Activated naive CD8-positive, alpha-beta T cell treated with anti-CD3 and anti-CD28 coated beads, Interleukin-2, amount 50 U/mL, for 24 hours (primary cell): ENCODE data around the gene RANBP2.
A peak's percentile ranks its signal among the peaks of the same experiment; 100 is the strongest.
"Not testable (repeated sequence)": the region's sequence is repeated elsewhere in the genome, so short reads cannot be mapped to it uniquely, and the experiment has no call there.

ENCODE experiments used
- ATAC-seq: fragments of 150-1000 bp; cut with Tn5 transposase; one replicate; pipeline ENCODE4 v1.10.0; 2021
- DNase-seq: peaks from one replicate; pipeline ENCODE4 v3.0.0; 2021
- H3K27ac Mint-ChIP-seq: one replicate; pipeline ENCODE4 v1.8.0; 2021; ENCODE audit warnings: mild to moderate bottlenecking, mixed read lengths
- H3K27me3 Mint-ChIP-seq: one replicate; pipeline ENCODE4 v1.8.0; 2021; ENCODE audit warnings: mixed read lengths
- H3K36me3 Mint-ChIP-seq: one replicate; pipeline ENCODE4 v1.8.0; 2021; ENCODE audit warnings: low read depth, mixed read lengths
- H3K4me1 Mint-ChIP-seq: one replicate; pipeline ENCODE4 v1.8.0; 2021; ENCODE audit warnings: mixed read lengths
- H3K4me3 Mint-ChIP-seq: one replicate; pipeline ENCODE4 v1.8.0; 2021; ENCODE audit warnings: mild to moderate bottlenecking, moderate library complexity, mixed read lengths
- H3K9me3 Mint-ChIP-seq: one replicate; pipeline ENCODE4 v1.8.0; 2021; ENCODE audit warnings: mixed read lengths

RANBP2 gene

DNA sequence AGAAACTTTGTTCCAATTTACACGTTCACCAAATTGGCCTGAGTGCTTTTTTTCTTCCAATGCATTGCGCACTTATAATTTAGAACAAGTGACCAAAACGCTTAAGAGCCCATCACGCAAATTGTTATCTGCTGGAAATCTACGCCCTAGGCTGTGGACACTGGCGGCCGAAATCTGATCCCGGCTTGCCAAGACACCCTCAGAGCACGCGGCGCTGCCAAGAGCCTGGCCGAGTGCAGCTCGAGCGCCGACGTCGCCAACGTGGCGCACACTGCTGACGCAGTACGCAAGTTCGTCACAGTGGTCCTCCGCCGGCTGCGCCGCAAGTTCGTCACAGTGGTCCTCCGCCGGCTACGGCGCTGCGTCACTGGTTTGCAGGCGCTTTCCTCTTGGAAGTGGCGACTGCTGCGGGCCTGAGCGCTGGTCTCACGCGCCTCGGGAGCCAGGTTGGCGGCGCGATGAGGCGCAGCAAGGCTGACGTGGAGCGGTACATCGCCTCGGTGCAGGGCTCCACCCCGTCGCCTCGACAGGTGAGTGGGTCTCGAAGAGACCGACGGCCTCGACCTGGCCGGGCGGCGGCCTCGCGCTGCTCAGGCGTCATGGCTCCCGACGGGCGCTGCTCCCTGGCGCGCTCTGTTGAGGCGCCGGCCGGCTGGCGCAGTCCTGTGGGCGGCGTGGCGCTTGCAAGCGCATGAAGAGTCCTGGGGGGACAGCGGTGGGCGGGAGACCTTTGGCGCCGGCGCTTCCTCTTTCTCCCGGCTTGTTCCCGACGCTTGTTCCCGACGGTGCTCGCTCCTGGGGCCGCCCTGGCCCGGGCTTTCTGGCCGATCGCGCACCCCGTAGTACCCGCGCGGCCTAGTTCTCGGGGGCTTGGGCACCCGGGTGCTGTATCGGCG lies at the start of gene RANBP2:
Gene RANBP2 (plus strand): TSS at position 334 of the 896 bp plus-strand sequence. CDS start 125 bp downstream, at position 459.
- peak within 1 kb of the TSS; percentile 97 for H3K4me3 Mint-ChIP-seq
- H3K9me3 Mint-ChIP-seq: no peaks in the 10 kb centered on the region
- ATAC-seq (peak; percentile 99), DNase-seq (peak; percentile 96)
- peaks cover 8% of the 10 kb centered on the region for H3K36me3 Mint-ChIP-seq
- no peaks in the 10 kb centered on the region for H3K27me3 Mint-ChIP-seq
- H3K27ac Mint-ChIP-seq: peak within 1 kb of the TSS; percentile 100
- H3K4me1 Mint-ChIP-seq: peaks cover 30% of the 10 kb centered on the region

DNA sequence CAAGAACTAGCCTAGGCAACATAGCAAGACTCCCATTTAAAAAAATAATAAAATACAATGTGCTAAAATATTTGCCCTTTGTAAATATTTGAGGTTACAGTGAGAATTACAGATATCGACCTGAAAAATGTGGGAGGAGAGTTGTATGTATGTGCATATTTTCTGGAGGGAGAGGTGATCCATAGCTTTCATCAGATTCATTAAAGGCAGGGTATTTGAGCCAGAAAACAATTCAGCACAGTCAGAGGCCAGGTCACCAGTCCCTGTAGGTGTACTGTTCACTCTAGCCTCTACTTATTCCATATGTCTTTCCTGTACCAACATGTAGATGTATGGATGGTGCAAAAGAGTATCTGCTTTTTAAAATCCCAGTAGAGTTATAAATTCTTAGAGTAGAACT lies 49.0 kb upstream of the RANBP2 start:
- H3K36me3 Mint-ChIP-seq, ATAC-seq, H3K27ac Mint-ChIP-seq: not testable (repeated sequence)

DNA sequence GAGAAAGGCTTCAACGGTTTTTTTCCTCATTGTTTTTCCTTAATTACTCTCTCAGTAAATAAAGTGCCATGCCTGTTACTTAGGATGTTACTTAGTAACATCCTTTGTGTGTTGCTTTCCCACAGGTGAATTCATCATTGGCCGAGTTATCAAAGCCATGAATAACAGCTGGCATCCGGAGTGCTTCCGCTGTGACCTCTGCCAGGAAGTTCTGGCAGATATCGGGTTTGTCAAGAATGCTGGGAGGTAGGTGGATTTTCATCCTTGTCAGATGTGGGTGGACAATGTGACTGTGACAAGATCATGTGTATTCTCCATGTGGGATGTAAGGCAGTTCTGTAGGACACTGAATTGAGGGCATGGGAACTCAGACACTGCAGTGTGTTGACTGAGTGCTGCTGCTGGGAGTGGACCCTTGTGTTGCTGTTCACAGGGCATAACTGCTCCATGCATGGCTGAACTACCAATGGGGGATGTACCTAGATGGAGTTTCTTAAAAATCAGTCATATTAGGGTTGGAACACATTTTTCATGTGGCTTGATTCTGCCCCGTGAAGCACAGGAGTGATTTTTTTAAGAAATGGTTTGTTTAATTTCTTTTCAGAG lies 47.0 kb upstream of the RANBP2 start:
- DNase-seq, H3K4me3 Mint-ChIP-seq, ATAC-seq, H3K36me3 Mint-ChIP-seq, H3K4me1 Mint-ChIP-seq, H3K27ac Mint-ChIP-seq, H3K27me3 Mint-ChIP-seq, H3K9me3 Mint-ChIP-seq: not testable (repeated sequence)

More for the DNA sequence above, 49.0 kb upstream of the RANBP2 start:
- H3K9me3 Mint-ChIP-seq, H3K4me1 Mint-ChIP-seq, H3K4me3 Mint-ChIP-seq, H3K27me3 Mint-ChIP-seq, DNase-seq: not testable (repeated sequence)

DNA sequence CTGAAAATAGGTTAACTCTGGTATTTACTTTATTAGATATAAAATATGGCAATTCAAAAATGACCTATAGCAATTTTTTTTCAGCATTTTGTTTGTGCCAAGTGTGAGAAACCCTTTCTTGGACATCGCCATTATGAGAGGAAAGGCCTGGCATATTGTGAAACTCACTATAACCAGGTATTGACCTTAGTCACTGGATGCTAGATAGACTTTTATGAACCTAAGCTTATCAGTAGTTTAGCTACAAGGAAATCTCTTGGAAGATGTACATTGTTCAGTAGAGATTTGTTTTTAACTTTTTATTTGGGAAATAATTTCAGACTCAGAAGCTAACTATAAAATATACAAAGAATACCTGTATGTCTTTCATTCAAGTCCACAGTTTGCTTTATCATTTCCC lies 42.8 kb upstream of the RANBP2 start:
- H3K9me3 Mint-ChIP-seq, H3K27ac Mint-ChIP-seq, H3K4me1 Mint-ChIP-seq, H3K27me3 Mint-ChIP-seq, H3K4me3 Mint-ChIP-seq, DNase-seq, ATAC-seq: not testable (repeated sequence)
- peaks cover 10% of the 10 kb centered on the region for H3K36me3 Mint-ChIP-seq

DNA sequence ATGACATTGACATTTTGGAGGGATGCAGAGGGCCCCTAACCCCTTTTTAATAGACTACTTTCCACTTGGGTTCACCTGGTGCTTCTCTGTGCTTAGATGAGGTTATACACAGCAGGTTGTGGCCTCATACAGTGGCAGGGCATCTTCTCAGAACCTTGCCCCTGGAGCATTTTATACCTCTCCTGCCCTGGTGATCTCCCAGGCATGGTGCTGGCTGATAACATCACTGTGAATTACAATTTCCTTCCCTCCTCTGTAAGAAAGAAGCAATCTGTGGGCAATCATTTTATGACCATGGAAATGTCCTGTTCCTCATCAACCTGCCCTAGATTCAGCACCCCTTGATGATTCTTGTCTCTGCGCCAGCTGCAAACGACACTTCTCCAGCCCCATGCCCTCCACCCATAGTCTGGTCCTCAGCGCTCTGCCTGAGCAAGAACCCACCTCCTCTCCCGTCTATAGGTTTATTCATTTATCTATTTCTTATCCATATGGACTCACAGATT lies 42.0 kb upstream of the RANBP2 start:
- H3K36me3 Mint-ChIP-seq: peaks cover 10% of the 10 kb centered on the region
- not testable (repeated sequence) for H3K4me3 Mint-ChIP-seq, H3K4me1 Mint-ChIP-seq, ATAC-seq, H3K9me3 Mint-ChIP-seq, H3K27me3 Mint-ChIP-seq, H3K27ac Mint-ChIP-seq, DNase-seq

DNA sequence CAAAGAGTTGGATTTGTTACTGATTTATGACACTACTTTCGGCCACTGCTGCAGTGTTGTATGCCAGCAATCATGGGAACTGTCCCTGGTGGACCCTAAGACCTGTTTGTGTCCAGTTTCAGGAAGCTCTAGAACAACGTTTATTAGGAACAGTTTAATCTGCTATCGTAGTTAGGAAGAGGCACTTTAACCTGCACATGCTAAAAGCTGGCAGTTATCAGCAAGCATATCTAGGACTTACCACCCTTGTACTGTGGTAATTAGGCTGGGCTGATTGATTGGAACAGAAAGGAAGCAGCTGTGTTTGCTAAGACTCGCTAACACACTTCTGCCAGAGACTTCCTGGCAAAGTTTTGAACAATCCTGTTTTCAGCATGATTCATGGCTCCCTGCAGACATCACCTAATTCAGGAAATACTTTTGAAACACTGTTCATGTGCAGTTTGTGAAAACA lies 41.1 kb upstream of the RANBP2 start:
- DNase-seq, ATAC-seq, H3K9me3 Mint-ChIP-seq, H3K27me3 Mint-ChIP-seq, H3K4me1 Mint-ChIP-seq, H3K4me3 Mint-ChIP-seq, H3K27ac Mint-ChIP-seq: not testable (repeated sequence)
- H3K36me3 Mint-ChIP-seq: peaks cover 10% of the 10 kb centered on the region

DNA sequence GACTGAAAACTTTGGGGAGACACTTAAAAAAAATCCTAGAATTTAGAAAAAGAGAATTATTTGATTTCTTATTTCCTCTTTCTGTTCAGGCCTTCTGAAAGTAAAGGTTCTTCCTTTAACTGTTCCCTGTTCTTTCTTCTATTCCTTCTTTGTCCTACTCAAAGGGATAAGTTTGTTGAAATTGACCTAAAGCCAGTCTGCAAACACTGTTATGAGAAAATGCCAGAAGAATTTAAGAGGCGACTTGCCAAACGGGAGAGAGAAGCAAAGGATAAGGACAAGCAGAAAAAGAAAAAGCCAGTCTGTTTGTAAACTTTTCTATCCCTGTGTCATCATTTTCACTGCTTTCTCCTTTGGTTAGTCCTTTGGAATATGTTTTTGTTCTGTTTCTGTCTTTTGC lies 38.5 kb upstream of the RANBP2 start:
- H3K27me3 Mint-ChIP-seq, H3K9me3 Mint-ChIP-seq, DNase-seq, H3K27ac Mint-ChIP-seq, H3K4me3 Mint-ChIP-seq, ATAC-seq, H3K4me1 Mint-ChIP-seq: not testable (repeated sequence)
- peaks cover 13% of the 10 kb centered on the region for H3K36me3 Mint-ChIP-seq

DNA sequence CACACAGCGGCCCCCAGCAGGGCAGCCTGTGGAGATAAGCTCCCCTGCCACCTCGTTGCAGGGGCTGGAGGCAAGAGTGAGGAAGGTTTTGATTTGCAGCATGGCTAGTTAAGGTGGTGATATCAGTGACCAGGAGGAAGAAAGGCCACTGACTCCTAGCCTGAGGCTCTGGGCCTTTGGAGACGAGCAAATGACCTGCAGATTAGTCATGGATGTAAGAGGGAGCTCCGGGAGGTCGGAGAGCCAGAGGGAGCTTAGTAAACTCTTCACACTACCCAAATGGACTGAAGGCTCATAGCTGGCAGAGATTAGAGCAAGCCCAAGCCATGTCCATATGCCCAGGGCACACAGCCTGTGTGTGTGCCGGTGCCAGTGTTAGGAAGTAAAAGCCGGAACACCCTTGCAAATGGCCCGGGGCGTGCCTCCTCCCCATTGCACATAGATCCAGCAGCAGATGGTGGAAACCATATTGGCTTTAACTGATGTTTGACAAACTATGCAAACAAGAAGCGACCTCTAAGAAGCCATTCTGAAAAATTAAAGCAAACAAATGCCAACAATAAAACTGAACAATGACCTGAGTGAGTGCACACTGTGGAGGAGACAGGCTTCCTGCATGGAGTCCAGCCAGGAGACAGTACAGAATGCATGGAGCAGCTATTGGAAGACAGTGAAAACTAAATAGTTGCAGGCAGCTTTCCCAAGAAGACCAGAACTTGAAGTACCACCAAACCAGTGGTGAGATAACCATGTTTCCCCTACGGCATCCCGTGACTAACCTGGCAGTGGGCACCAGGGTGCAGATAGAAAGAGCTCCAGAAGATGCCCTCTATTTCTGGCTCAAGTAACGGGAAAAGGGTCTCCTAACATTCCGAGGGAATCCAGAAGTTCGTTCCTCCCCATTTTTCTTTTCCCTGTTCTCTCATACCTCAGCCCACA lies 30.2 kb upstream of the RANBP2 start:
- H3K27ac Mint-ChIP-seq, DNase-seq, H3K27me3 Mint-ChIP-seq, H3K9me3 Mint-ChIP-seq, H3K4me1 Mint-ChIP-seq, ATAC-seq, H3K4me3 Mint-ChIP-seq, H3K36me3 Mint-ChIP-seq: not testable (repeated sequence)

DNA sequence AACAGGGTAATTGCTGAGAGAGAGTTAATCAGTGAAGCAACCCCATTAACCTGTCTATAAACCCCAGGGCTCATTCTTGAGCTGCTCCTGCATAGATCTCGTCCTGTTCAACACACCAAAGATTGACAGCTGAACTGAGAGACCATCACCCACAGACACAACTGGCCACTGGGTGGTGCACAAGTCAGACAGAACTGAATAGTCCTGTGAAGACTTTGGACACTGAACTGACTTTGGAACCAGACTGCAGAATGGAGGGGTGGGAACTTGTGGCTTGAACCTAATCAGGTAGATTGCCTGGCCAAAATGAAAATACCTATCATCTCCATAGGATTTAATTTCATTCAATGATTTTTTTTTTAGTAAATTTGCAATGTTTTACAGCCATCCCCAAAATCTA lies 29.3 kb upstream of the RANBP2 start:
- not testable (repeated sequence) for H3K4me1 Mint-ChIP-seq, H3K27ac Mint-ChIP-seq, DNase-seq, H3K27me3 Mint-ChIP-seq, H3K9me3 Mint-ChIP-seq, H3K36me3 Mint-ChIP-seq, H3K4me3 Mint-ChIP-seq
- ATAC-seq: peak; percentile 90

DNA sequence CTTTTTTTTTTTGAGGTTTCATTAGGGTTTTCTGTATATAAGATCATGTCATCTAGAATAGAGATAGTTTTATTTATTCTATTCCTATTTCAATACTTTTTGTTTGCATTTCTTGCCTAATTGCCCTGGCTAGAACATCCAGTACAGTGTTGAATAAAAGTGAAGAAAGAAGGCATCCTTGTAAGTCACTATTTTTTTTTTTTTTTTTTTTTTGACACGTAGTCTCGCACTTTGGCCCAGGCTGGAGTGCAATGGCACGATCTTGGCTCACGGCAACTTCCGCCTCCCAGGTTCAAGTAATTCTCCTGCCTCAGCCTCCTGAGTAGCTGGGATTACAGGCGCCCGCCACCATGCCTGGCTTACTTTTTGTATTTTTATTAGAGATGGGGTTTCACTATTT lies 27.8 kb upstream of the RANBP2 start:
- Mint-ChIP-seq H3K4me3 (no peak overlapping the region), H3K27me3 (no peaks in the 10 kb centered on the region), H3K36me3 (no peaks in the 10 kb centered on the region), H3K4me1 (no peaks in the 10 kb centered on the region), H3K9me3 (no peaks in the 10 kb centered on the region), H3K27ac (no peak overlapping the region)
- DNase-seq (no peak), ATAC-seq (no peak)

DNA sequence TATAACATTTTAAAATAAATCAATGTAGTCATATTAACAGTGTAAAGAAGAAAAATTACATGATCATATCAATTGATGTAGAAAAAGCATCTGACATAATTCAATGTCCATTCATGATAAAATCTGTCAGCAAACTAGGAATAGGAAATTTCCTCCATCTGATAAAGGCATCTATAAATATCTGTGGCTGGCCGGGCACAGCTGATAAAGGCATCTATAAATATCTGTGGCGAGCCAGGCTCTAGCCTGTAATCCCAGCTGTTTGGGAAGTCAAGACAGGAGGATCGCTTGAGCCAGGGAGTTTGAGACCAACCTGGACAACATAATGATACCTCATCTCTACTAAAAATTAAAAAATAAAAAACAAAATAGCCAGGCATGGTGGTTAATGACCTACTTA lies 18.1 kb upstream of the RANBP2 start:
- H3K4me1 Mint-ChIP-seq: no peaks in the 10 kb centered on the region
- no peak for ATAC-seq

DNA sequence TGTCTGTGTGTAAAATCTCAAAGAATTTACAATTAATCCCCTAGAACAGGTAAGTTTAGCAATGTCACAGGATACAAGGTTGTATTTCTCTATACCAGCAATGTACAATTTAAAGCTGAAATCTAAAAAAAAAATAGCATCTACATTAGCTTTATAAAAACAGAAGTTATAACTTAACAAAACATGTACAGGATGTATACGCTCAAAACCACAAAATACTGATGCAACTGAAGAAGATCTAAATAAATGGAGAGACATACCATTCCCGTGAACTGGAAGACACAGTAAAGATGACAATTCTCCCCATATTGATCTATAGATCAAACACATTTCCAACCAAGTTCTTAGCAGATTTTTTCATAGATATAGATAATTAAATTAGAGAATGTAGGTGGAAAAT lies 17.5 kb upstream of the RANBP2 start:
- ATAC-seq (no peak), DNase-seq (no peak)
- Mint-ChIP-seq H3K36me3 (no peaks in the 10 kb centered on the region), H3K27me3 (no peaks in the 10 kb centered on the region), H3K27ac (no peak overlapping the region), H3K9me3 (no peaks in the 10 kb centered on the region), H3K4me1 (no peaks in the 10 kb centered on the region), H3K4me3 (no peak overlapping the region)

More for the DNA sequence above, 18.1 kb upstream of the RANBP2 start:
- H3K4me3 Mint-ChIP-seq: no peak overlapping the region
- no peak for DNase-seq
- H3K9me3 Mint-ChIP-seq: no peaks in the 10 kb centered on the region
- no peak overlapping the region for H3K27ac Mint-ChIP-seq
- no peaks in the 10 kb centered on the region for H3K27me3 Mint-ChIP-seq
- H3K36me3 Mint-ChIP-seq: no peaks in the 10 kb centered on the region

DNA sequence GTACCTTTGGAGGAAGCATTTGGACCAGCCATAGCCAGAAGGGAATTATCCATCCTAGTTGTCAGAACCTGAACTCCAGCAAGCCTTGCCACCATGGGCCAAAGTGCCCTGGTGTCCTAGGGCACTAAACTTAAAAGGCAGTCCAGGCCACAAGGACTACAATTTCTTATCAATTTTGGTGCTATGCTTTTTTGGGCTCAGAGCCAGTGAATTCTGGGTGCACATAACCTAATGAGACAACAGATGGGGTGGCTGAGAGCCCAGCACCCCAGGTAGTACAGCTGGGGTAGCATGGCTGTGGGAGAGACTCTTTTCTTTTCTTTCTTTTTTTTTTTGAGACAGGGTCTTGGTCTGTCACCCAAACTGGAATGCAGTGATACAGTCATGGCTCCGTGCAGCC lies 14.4 kb upstream of the RANBP2 start:
- Mint-ChIP-seq H3K36me3 (peaks cover 4% of the 10 kb centered on the region), H3K4me3 (no peak overlapping the region), H3K4me1 (no peaks in the 10 kb centered on the region), H3K9me3 (peaks cover 6% of the 10 kb centered on the region), H3K27me3 (no peaks in the 10 kb centered on the region), H3K27ac (no peak overlapping the region)
- ATAC-seq: no peak
- DNase-seq: no peak

DNA sequence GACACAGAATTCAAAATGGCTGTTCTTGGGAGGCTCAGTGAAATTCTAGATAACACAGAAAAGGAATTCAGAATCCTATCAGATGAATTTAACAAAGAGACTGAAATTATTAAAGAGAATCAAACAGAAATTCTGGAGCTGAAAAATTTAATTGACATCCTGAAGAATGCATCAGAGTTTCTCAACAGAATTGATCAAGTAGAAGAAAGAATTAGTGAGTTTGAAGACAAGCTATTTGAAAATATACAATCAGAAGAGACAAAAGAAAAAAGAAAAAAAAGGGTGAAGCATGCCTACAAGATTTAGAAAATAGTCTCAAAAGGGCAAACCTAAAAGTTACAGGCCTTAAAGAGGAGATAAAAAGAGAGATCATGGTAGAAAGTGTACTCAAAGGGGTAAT lies 12.0 kb upstream of the RANBP2 start:
- Mint-ChIP-seq H3K27me3 (no peaks in the 10 kb centered on the region), H3K27ac (no peak overlapping the region)
- DNase-seq: no peak

More for the DNA sequence above, 12.0 kb upstream of the RANBP2 start:
- Mint-ChIP-seq H3K36me3 (peaks cover 4% of the 10 kb centered on the region), H3K4me3 (no peak overlapping the region), H3K9me3 (peaks cover 6% of the 10 kb centered on the region), H3K4me1 (no peaks in the 10 kb centered on the region)
- ATAC-seq: no peak
